Activated T-cell treated with anti-CD3 and anti-CD28 coated beads, Interleukin-2, amount 50 U/mL, for 4 hours (primary cell): ENCODE measurements around the gene PAPPA2. TPM values are rescaled to one million over a fixed set of nuclear protein-coding genes. Genes with fewer than 3 reads are reported as not detected.

Experiments used
- ATAC-seq, 2 donors: fragments of 200-7000 bp; cut with Tn5 transposase; one replicate each; pipeline ENCODE4 v1.10.0; 2021
- DNase-seq: peaks from one replicate; pipeline ENCODE4 v3.0.0-alpha.2; 2020
- H3K27me3 Mint-ChIP-seq: one replicate; pipeline ENCODE4 v1.8.0; 2021; ENCODE audit warnings: low read depth, mixed read lengths
- H3K36me3 Mint-ChIP-seq: one replicate; pipeline ENCODE4 v1.8.0; 2022; ENCODE audit warnings: mixed read lengths; ENCODE audit not compliant: insufficient read depth
- H3K4me1 Mint-ChIP-seq: one replicate; pipeline ENCODE4 v1.8.0; 2021; ENCODE audit warnings: low read depth, mixed read lengths
- H3K4me3 Mint-ChIP-seq: one replicate; pipeline ENCODE4 v1.8.0; 2021; ENCODE audit warnings: mild to moderate bottlenecking, moderate library complexity, mixed read lengths
- H3K9me3 Mint-ChIP-seq: one replicate; pipeline ENCODE4 v1.8.0; 2021; ENCODE audit warnings: mixed read lengths
- total RNA-seq, 3 donors: library from RNA; stranded (reverse); gene quantifications; one replicate each; pipeline ENCODE4 v1.2.1, GENCODE V29; 2021

The PAPPA2 gene
- total RNA-seq, 3 donors from 2014 or later = 0.05 TPM; not detected in 2

GRCh38 chr1:176803596-176803995 lies 340.6 kb downstream of the PAPPA2 start:
- no peak for ATAC-seq
- H3K4me1 Mint-ChIP-seq = no peaks in the 10 kb centered on the region

DNA sequence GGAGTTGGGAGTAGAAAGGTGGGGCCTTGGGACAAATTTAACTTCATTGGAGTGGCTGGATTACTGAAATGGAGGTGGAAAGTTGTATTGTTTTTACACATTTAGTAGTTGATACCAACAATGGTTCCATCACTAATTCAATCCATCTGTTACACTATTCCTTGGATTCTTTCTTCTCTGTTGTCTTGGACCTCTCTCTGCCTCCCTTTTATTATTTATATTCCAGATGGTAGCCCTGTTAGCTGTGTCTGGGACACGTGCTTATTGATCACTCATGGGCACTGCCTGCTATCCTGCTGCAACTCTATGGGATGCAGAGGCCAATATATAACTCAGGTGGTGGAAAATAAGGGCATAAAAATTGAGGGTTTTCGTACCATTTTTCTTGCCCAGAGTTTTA lies 346.3 kb downstream of the PAPPA2 start:
- DNase-seq (no peak), ATAC-seq (no peak)
- Mint-ChIP-seq H3K9me3 (no peaks in the 10 kb centered on the region), H3K4me1 (no peaks in the 10 kb centered on the region), H3K36me3 (no peaks in the 10 kb centered on the region), H3K4me3 (no peak overlapping the region), H3K27me3 (no peaks in the 10 kb centered on the region)

More at GRCh38 chr1:176803596-176803995, 340.6 kb downstream of the PAPPA2 start:
- DNase-seq = no peak
- Mint-ChIP-seq H3K36me3 (no peaks in the 10 kb centered on the region), H3K4me3 (no peak overlapping the region), H3K9me3 (no peaks in the 10 kb centered on the region), H3K27me3 (no peaks in the 10 kb centered on the region)

- Mint-ChIP-seq H3K4me1 (no peaks in the 10 kb centered on the region), H3K9me3 (no peaks in the 10 kb centered on the region), H3K36me3 (no peaks in the 10 kb centered on the region), H3K27me3 (peaks cover 2% of the 10 kb centered on the region), H3K4me3 (no peak overlapping the region)
- DNase-seq = no peak
- no peak for ATAC-seq
Measured at GRCh38 chr1:176811511-176812288, 348.7 kb downstream of the PAPPA2 start.

DNA sequence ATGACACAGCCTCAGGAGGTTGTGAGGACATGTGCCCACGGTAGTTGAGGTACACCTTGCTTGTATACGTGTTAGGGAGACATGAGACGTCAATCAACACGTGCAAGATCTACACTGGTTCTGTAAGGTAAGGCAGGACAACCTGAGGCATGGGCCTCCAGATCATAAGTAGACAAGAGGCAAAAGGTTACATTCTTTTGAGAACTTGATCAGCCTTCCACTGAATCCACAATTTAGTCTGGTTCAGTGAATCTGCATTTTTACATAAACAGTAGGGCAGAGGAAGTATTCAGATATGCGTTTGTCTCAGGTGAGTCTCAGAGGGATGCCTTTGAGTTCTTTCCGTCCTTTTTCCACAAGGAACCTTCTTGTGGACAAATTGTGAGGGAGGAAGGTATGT lies 352.6 kb downstream of the PAPPA2 start:
- H3K4me1 Mint-ChIP-seq = no peaks in the 10 kb centered on the region
- H3K36me3 Mint-ChIP-seq = no peaks in the 10 kb centered on the region
- DNase-seq (no peak), ATAC-seq (no peak)
- no peaks in the 10 kb centered on the region for H3K9me3 Mint-ChIP-seq
- H3K4me3 Mint-ChIP-seq = no peak overlapping the region
- peaks cover 2% of the 10 kb centered on the region for H3K27me3 Mint-ChIP-seq

- no peak for DNase-seq
- Mint-ChIP-seq H3K9me3 (no peaks in the 10 kb centered on the region), H3K4me1 (no peaks in the 10 kb centered on the region), H3K27me3 (peaks cover 2% of the 10 kb centered on the region), H3K36me3 (no peaks in the 10 kb centered on the region), H3K4me3 (no peak overlapping the region)
- no peak for ATAC-seq
Measured at GRCh38 chr1:176816232-176816631, 353.3 kb downstream of the PAPPA2 start.

- no peaks in the 10 kb centered on the region for H3K27me3 Mint-ChIP-seq
- H3K4me3 Mint-ChIP-seq = no peak overlapping the region
- no peak for DNase-seq
- H3K9me3 Mint-ChIP-seq = no peaks in the 10 kb centered on the region
- no peak for ATAC-seq
- H3K4me1 Mint-ChIP-seq = no peaks in the 10 kb centered on the region
- no peaks in the 10 kb centered on the region for H3K36me3 Mint-ChIP-seq
Measured at GRCh38 chr1:176820391-176821031, 357.5 kb downstream of the PAPPA2 start.

- no peaks in the 10 kb centered on the region for H3K4me1 Mint-ChIP-seq
- DNase-seq (no peak), ATAC-seq (no peak)
- no peaks in the 10 kb centered on the region for H3K27me3 Mint-ChIP-seq
- H3K9me3 Mint-ChIP-seq = no peaks in the 10 kb centered on the region
- no peak overlapping the region for H3K4me3 Mint-ChIP-seq
- H3K36me3 Mint-ChIP-seq = no peaks in the 10 kb centered on the region
Measured at GRCh38 chr1:176826265-176826664, 363.3 kb downstream of the PAPPA2 start.

GRCh38 chr1:176829261-176829660 lies 366.3 kb downstream of the PAPPA2 start:
- DNase-seq (no peak), ATAC-seq (no peak)
- H3K4me3 Mint-ChIP-seq = no peak overlapping the region
- no peaks in the 10 kb centered on the region for H3K4me1 Mint-ChIP-seq
- no peaks in the 10 kb centered on the region for H3K9me3 Mint-ChIP-seq
- no peaks in the 10 kb centered on the region for H3K36me3 Mint-ChIP-seq
- no peaks in the 10 kb centered on the region for H3K27me3 Mint-ChIP-seq

DNA sequence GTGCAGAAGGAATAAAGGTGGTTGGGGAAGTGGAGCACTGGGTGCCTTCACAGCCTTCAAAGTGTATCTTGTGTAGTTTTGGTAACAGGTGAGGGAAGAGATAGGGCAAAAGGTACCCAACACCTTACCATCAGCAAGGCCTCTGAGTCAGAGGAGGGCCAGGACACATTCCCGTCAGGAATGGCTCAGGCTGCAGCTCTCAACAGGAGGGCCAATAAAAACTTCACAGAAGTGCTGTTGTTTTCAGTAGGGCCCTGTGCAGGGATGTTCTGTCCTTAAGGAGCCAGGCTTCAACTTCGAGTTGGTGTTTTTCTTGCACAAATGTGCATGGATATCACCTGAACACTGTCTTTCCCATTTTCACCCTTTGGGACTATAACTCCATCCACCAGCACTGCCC lies 368.2 kb downstream of the PAPPA2 start:
- H3K4me1 Mint-ChIP-seq = no peaks in the 10 kb centered on the region
- H3K9me3 Mint-ChIP-seq = no peaks in the 10 kb centered on the region
- H3K27me3 Mint-ChIP-seq = no peaks in the 10 kb centered on the region
- H3K36me3 Mint-ChIP-seq = no peaks in the 10 kb centered on the region
- DNase-seq = no peak
- no peak for ATAC-seq
- H3K4me3 Mint-ChIP-seq = no peak overlapping the region

GRCh38 chr1:176837708-176838107 lies 374.7 kb downstream of the PAPPA2 start:
- no peaks in the 10 kb centered on the region for H3K9me3 Mint-ChIP-seq
- H3K27me3 Mint-ChIP-seq = no peaks in the 10 kb centered on the region
- no peak for DNase-seq
- no peaks in the 10 kb centered on the region for H3K36me3 Mint-ChIP-seq
- no peaks in the 10 kb centered on the region for H3K4me1 Mint-ChIP-seq
- ATAC-seq = no peak
- no peak overlapping the region for H3K4me3 Mint-ChIP-seq

DNA sequence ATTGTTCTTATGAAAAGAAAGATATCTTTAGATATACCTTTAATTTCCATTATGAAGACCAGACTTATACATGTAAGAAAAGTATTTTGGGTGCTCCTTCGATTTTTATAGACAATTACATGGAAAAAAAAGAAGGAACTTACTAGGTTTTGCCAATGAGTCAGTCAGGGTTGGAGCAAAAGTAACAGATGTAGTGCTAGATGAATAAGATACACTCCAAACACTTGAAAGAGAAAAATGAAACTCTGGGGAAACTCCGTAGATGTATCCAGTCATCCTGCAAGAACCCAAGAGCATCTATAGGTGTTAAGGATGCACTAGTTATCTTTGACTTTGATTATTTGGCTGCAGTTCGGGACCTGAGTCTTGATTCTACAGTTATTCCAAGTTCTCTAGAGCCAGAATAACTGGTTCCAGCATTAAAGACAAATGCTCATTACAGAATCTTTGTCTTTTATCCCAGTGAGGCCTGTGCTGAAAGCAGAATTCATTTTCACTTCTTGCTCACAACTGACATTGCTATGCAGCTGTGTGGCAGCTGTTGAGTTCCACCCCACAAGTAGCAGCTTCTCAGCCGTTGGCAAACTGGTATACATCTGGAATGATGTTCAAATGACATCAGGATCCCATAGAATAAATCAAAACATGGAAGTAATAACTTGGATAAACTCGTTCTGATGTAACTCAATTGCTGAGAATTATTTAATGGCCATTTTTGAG lies 375.5 kb downstream of the PAPPA2 start:
- DNase-seq (no peak), ATAC-seq (no peak)
- H3K4me1 Mint-ChIP-seq = no peaks in the 10 kb centered on the region
- H3K36me3 Mint-ChIP-seq = no peaks in the 10 kb centered on the region
- no peak overlapping the region for H3K4me3 Mint-ChIP-seq
- no peaks in the 10 kb centered on the region for H3K27me3 Mint-ChIP-seq
- H3K9me3 Mint-ChIP-seq = no peaks in the 10 kb centered on the region

GRCh38 chr1:176839216-176839615 lies 376.2 kb downstream of the PAPPA2 start:
- DNase-seq (no peak), ATAC-seq (no peak)
- no peaks in the 10 kb centered on the region for H3K4me1 Mint-ChIP-seq
- H3K4me3 Mint-ChIP-seq = no peak overlapping the region
- H3K27me3 Mint-ChIP-seq = no peaks in the 10 kb centered on the region
- no peaks in the 10 kb centered on the region for H3K9me3 Mint-ChIP-seq
- H3K36me3 Mint-ChIP-seq = no peaks in the 10 kb centered on the region

DNA sequence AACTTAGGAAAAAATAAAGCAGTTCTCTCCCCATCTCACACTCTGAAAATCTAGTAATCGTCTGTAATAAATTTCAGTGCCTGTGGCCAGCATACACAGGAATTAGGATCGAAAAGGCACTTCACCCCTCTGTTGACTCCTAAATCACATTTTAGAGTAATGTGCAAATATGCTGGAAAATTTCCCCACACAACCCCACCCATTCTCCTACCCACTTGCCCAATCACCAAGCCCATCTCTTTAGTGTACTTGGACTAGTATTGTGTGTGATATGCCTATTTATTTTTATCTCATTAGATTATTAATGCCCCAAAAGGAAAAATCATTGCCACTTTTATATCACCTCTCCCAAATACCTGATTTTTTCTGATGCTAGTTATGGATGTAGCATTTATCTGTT lies 378.3 kb downstream of the PAPPA2 start:
- no peak for ATAC-seq
- no peak for DNase-seq
- Mint-ChIP-seq H3K36me3 (no peaks in the 10 kb centered on the region), H3K4me1 (no peaks in the 10 kb centered on the region), H3K27me3 (peaks cover 5% of the 10 kb centered on the region), H3K9me3 (no peaks in the 10 kb centered on the region), H3K4me3 (no peak overlapping the region)

- H3K27me3 Mint-ChIP-seq = peaks cover 5% of the 10 kb centered on the region
- H3K4me1 Mint-ChIP-seq = no peaks in the 10 kb centered on the region
- DNase-seq (no peak), ATAC-seq (no peak)
- no peaks in the 10 kb centered on the region for H3K9me3 Mint-ChIP-seq
- H3K4me3 Mint-ChIP-seq = no peak overlapping the region
- no peaks in the 10 kb centered on the region for H3K36me3 Mint-ChIP-seq
Measured at GRCh38 chr1:176843352-176844297, 380.6 kb downstream of the PAPPA2 start.
